AML-193 (cell line): ENCODE data around the gene CDC7.
"Not testable (repeated sequence)": the region's sequence is repeated elsewhere in the genome, so short reads cannot be mapped to it uniquely, and the experiment has no call there.

Experiments used
- DNase-seq, 2 experiments: peaks; one replicate each; lab custom pipeline; 2025; lab: John Stamatoyannopoulos, UW

CDC7 gene

DNA sequence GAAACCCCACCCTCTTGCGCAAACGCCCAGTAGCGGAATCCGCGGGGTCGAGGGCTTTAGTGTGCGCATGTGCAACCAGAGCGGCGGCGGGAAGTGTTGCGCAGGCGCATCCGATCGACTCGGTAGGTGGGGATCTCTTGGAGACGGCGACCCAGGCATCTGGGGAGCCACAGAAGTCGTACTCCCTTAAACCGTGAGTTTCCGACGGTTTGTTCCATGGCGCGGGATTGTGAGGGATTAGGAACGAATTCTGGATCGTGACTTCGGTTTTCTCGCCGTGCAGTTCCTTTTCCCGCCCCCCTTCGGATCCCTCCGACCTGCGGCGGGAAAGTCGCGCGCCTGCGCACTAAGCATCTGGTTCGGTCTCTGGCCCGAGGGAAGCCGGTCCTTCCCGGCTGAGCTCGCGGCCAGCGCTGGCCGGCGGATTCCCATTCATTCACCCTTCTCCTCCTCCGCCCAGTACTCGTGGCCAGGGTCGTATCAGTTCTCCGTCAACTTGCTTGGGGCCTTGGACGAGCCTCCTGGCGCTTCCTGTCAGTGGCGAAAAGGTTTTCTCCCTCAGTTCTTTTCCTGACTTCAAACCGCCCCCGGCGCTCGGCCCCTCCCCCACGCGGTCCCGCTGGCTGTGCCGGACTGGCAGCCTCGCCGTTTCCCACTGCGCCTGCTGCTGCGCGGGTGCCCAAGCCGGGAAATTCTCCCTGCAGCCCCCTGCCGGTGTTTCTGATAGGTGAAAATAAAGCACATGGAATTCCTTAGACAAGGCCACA lies at the start of gene CDC7:
CDC7 (plus strand) TSS at position 96 of the 767 bp plus-strand sequence. CDS start 866 bp downstream, outside the sequence.
- DNase-seq: peak; percentile 74 to 82

DNA sequence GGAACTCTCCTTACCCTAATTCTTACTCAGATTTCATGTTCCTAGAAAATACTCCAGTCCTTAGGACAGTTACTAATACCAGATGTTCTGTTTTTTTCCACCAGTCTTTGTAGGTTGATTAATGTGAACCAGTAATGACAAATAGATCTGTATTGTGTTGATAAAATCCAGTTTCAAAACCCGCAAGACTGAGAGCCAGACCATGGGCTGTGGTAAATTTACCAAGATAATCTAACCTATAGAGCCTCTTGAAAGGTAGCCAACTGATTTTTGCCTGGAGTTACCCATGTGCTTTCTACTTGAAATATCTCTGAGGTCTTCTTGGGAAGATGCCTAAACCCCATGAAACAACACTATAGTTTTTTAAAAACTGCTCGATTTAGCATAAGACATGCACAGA lies 46.5 kb upstream of the CDC7 start:
- no peak for DNase-seq

DNA sequence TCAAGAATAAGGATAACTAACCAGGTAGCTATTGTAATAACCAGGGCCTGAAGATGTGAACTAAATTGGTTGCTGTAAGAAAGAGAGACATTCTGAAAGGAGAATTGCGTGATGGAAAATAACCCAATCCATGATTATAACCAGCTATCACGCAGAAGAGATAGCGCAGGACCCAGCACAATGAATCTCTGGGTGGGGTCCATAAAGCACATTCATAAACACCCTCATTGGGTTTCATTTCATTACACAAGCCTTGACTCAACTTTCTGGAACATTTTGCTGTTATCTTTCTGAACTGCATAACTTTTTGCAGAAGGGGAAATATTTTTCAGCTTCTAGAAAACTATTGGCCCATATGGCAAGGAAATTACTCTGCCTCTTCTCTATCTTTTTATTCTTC lies 45.3 kb upstream of the CDC7 start:
- DNase-seq: no peak

DNA sequence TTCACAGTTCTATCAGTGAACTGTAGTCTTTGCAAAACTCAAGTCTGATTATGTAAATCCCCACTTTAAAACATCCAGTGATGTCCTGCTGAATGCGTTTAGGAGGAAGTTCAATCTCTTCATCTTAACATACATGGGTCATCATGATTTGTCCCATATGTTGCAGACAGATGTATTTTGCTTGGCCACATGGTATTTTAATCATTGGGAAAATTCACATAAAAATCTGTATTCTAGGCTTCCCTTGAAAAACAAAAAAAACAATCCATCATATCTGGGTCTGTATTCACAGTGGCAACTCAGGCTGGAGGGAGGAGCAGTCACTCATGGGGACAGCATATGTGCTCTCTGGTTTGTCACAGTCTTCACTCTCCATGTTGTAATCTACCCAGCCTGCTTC lies 44.8 kb upstream of the CDC7 start:
- DNase-seq: no peak

DNA sequence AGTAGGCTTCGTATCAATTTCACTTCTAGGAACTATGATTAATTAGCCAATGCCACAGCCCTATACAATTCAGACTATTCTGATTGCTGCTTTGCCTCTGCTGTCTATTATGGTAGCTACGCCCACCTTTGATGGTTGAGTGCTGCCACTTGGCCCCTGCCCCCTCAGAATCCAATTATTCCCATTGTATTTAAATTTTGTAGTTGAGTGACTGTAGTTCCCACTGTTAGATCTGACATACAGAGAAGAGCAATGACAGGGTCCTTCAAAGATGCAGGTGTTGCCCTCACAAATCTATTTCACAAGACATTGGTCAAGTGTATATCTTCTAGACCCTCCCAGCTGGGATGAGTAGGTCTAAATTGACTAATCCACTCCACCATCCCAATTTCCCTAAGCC lies 35.3 kb upstream of the CDC7 start:
- not testable (repeated sequence) for DNase-seq

DNA sequence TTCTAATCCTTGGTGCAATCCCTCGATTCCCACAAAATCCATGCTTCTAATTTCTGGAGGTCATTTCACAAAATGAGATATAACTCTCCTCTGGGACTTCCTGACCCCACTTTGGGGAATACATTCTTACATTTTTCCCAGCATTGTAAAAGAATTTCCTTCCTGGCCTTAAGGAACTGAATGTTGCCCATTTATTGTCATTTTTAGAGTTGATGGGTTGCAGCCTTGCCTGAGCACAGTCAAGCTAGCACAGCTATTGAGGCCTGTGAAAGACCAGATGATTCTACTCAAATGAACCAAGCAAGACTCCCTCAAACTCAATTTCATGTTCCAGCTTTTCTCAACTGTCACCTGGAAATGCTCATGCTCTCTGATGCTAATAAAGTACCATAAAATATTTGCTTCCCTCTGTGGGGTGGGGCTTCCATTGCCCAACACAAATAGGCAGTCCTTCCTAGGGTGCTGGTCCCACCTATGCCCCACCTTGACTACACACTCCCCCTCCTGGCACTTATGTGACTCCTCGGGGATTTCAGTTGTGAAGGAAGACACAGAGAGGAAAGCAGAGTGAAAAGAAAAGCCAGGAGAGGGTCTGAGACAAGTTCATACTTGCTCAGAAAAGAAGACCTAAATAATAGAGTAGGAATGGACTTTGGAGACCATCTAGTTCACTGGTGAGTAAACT lies 24.0 kb upstream of the CDC7 start:
- no peak for DNase-seq

DNA sequence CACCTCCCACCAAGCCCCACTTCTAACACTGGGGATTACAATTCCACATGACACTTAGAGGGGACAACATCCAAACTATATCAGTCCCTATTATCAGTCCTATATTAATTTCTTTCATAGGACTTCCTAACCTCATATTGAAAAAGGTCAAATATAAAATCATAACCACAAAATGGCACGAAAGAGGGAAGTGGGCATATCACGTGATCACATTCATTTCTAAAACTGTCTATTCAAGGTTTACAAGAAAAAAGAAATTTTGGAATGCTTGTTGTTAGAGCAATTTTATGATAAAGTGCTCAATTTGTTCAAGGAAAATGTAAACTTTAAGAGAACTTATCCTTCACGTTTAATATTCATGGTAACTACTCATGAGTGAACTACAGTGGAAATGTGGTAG lies 13.2 kb upstream of the CDC7 start:
- DNase-seq: no peak

DNA sequence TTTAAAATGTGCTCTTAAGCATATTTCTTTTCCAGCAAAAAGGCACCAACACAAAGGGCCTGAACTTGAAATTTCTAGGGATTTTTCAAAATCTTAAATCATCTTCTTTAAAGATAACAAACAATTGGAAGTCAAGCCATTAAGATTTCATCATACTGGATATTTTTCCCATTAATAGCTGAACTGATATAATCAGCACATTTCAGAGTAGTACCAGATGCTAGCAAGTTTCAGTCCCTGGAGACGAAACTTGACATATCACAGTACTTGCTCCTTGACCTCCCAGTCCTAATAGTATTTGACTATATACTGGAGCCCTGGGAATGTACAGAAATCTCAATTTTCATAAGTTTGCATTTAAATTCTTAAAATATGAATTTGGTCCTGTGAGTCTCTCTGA lies 10.2 kb upstream of the CDC7 start:
- no peak for DNase-seq

DNA sequence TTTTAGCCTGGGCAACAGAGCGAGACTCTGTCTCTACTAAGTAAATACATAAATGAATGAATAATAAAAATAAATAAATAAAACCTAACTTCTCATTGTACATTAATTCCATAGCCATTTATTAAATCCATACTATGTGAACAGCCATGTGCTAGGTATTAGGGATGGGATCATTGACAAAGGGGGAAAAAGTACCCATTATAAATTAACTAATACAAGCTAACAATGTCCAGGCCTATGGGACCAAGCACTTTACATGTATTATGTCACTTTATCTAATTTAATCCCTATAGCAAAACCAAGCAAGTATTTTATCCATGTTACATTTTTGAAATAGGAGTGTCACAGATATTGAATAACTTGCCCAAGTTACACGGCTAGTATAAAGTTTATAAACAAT lies 2.6 kb upstream of the CDC7 start:
- DNase-seq: no peak

DNA sequence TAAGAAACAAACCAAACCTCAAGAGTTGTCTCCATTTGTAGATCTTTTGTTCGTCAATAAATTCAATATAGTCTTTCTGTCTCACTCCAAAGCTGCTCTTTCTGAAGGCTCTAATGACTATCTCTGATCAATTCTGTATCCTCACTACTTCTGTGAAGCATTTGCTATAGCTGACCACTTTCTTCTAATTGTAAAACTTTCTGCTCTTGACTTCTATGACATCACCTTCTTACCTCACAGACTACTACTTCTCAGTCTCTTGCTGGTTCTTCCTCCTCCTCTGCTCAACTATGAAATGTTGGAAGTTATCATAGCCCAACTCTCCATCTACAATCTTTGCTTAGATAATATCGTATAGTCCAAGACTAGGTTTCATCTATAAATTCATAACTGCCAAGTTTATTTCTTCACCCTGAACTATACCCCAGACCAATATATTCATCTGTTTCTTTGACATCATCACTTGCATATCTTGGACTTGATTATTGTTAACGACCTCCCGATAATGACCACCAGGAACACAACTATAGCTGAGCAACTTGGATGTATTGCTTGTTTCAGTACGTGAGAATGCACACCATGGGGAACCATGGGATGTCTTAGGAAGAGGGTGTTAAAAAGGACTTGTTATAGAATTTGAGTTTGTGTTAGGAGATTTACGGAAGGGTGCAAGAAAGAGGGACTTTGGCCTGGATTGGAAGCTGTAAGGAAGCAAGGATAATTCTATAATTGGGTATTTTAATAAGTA lies 2.0 kb upstream of the CDC7 start:
- DNase-seq: no peak

DNA sequence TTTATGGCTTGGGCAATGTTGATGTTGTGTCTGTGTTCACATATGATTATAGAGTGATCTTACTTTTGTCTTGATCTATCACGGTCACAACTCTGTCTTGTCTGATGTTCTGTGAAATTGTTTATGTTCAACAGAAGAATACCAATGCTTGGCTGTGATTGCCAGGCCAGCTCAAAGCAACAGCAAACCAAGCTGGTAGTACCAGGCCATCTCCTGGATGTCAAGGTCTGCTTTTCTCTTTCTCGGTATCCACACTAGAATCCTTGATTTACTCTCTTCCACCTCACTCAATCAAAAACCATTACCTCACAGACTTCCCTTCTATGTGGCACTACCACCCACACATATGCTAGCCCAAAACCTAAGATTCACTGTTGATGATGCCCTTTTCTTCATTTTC lies 1.3 kb upstream of the CDC7 start:
- DNase-seq: no peak

DNA sequence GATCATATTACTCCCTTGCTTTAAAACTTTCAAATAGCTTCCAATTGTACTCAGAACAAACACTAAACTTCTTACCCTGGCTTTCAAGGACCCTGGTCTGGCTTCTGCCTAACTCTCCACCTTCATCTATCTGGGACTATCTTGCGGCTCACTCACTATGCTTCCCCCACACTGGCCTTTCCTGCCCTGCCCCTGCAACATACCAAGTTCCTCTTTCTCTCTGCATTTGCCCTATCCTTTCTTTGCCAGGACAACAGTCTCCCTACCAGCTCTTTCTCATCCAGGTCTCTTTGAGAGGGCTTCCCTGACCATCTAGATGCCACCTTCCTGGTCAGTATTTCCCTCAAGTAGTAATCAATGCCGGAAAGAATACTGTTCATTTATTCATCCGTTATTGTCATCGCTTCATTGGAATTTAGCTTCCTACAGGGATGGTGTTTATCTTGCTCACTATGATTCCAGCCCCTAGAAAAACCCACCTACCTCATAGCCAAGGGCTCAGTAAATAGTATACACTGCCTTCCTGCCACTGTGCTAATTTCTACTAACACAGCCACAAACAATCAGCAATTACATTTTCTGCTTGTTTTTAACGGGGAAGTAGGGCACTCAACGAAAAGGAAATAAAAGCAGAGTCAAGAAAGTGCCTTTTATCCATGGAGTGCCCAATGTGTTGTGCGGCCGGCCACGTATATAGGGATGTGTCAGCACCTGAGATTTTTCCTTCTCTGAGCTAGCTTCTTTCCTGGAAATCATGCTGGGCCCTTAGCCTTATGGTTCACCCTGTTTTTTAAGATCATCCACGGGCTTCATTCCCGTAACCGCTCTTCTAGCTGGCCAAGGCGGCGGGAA lies 521 bp upstream of the CDC7 start:
- peak; percentile 75 to 81 for DNase-seq

DNA sequence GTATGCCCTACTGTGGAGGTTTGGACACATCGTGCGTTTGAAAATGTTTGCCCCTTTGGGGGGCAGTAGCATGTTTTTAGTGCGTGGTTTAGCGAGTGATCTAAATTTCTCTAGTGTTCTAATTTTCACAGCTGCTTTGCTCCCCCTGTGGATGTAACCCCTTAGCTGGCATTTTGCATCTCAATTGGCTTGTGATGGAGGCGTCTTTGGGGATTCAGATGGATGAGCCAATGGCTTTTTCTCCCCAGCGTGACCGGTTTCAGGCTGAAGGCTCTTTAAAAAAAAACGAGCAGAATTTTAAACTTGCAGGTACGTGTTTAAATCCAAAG lies 836 bp downstream of the CDC7 start:
- peak; percentile 69 to 70 for DNase-seq

DNA sequence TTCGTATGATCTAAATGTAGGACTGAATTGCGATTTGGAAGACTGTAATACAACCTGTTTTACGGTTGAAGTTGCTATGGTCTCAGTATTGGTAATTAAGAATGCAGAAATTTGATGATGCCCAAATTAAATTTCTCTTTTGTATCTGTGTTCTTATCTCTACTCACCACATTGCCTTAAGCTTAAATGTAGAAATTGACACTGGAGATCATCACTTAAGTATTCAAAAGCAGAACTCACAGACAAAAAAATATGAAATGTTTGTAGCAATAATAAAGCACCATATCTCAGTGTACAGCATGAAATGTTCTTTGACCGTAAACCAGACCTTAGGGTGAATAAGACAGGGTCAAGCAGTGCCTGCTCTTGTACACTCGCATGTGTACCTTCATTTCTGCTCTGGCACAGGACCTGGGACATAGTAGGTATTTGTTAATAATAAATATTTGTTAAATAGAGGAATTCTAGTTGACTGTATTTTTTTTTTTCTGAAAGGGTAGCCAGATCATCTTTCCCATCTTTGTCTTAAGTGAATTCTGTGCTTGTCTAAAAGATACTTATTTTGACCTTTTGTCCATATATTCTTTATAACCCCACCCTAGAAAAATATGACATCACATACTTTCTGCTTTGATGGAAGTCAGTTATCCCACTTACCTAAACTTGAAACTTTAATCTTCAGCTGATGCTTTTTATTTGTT lies 1.5 kb downstream of the CDC7 start:
- DNase-seq: no peak

DNA sequence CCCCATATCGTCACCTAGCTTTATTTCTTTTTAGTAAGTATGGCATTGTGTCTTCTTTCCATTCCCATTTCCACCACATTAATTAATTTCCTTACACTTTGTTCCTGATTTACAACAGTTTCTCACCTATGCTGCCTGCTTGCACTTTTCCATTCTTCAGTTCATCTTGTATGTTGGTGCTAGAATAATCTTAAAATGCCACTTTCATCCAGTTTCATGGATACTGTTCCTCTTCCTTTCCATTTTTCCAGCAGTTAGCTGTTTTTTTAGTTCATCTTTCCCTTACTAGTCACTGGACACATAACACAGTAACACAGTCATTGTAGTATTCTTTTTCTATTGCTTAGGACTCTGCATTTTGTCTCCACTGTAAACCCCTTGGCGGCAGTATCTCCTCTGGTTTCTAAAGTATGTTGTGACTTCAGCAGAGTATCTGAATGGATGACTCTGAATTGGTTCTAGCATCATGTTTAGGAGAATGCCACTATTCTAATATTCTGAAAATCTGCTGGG lies 2.1 kb downstream of the CDC7 start:
- peak; percentile 37 to 52 for DNase-seq

DNA sequence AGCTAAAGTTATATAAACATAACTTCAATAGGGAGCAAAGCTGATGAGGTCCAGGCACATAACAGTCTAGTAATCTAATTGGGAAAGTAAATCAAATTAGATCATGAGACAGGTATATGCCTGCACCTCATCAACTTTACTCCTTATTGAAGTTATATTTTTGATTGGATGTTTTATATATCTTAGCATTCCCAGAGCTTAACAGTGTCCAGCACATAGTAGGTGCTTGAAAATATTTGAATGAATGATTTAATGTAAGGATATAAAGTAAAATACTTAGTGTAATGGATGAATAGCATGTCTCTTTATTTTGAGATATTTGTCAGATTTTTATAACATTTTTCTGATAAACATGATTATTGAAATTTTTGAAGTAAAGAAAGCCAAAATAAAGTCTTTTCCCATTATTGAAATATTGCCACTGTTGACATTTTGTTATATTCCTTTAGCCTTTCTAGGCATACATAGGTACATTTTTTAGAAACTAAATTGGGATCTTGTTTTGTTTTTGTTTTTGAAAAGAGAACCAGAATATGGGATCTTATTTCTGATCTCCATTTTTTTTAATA lies 2.8 kb downstream of the CDC7 start:
- DNase-seq: no peak

DNA sequence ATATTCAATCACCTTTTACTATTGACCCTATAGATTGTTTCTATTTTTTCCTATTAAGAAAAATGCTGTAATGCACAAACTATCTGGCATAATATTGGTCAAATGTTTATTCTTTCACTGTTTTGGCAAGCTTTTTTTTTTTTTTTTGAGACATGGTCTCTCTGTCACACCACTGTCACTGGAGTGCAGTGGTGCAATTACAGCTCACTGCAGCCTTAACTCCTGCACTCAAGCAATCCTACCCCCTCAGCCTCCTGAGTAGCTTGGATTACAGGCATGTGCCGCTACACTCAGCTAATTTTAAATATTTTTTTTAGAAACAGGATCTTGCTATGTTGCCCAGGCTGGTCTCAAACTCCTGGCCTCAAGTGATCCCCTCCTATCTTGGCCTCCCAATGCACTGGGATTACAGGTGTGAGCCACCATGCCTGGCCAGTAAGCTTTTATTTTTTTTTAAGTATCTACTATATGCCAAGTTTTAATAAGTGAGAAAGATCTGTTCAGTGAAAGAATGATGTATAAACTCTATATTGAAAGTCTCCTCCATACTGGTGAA lies 3.4 kb downstream of the CDC7 start:
- no peak for DNase-seq

DNA sequence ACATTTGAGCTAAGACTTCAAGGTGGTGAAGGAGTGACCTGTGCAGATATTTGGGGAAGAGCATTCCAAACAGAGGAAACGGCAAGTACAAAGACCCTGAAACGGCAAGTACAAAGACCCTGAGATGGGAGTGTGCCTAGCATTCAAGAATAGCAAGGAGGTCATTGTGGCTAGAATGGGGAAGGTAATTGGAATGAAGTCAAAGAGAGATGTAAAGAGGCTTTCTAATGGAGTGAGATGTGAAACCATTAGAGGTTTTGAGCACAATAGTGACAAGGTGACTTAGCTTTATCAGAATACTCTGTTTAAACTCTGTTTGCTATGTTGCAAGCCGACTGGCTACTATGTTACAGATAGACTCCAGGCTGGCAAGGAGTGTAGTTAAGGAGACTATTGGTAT lies 4.4 kb downstream of the CDC7 start:
- DNase-seq: no peak

DNA sequence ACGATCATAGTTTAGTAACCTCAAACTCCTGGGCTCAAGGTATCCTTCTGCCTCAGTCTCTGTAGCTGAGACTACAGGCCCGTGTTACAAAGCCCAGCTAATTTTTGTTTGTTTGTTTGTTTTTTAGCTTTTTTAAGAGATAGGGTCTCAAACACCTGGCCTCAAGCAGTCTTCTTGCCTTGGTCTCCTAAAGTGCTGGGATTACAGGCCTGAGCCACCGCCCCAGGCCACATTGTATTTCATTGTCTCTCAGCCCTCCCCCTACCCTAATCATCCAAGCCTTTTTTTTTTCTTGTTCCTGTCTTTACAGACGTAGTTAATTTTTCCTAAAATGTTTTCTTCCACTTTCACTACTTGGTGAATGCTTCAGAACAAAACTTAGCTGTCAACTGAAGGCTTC lies 5.4 kb downstream of the CDC7 start:
- no peak for DNase-seq

DNA sequence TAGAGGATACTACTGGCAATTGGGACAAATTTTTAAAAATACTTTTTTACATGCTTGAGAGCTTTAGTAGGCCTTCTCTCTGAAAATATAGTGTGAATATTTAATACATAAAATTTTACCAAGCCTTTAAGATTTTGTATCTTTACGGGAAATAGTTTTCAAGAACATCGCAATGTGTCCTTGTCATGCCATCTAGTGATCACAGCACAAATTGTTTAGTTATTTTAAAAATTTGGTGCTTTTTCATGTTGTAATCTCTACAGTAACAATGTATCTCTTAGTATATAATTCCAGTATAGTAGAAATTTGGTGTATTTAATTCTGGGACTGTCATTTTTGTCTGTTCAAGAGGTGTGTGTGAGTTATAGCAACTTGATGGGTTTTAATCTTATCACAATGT lies 6.7 kb downstream of the CDC7 start:
- peak in 1 of 2 experiments; percentile 29 for DNase-seq

DNA sequence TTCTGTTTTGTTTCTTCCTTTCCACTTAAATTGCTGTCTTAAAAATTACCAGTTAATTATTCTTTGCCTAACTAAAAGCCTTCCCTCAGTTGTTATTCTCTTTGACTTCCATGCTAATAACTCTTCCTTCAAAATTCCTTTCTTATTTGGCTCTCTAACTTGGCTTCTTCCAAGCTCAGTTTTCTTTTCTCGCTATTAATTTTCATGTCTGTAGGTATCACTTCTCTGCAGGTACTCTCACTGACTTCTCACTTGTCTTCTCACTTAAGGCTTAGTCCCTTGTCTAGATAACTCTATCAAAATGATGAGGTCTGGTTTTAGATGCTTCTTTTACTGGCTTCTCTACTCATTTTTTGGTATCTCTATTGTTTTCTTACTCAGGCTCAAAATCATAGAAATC lies 10.1 kb downstream of the CDC7 start:
- DNase-seq: no peak
